Stromal cell of bone marrow (primary cell): Measurements from ENCODE around the gene PLIN4.

Experiments
- DNase-seq: peaks from one replicate; pipeline ENCODE4 v3.0.0-alpha.2; 2012; ENCODE audit warnings: low read depth

Gene PLIN4

GRCh38 chr19:4505570-4506448 is 12.5 kb downstream of the PLIN4 start:
- DNase-seq, result no peak

- DNase-seq, result no peak
Observed at GRCh38 chr19:4504891-4505569, 13.3 kb downstream of the PLIN4 start.

- DNase-seq, result no peak
Observed at GRCh38 chr19:4504297-4504701, 14.0 kb downstream of the PLIN4 start.

- no peak for DNase-seq
Observed at GRCh38 chr19:4503825-4504170, 14.5 kb downstream of the PLIN4 start.

GRCh38 chr19:4503132-4503824 is 15.0 kb downstream of the PLIN4 start:
- no peak for DNase-seq

- DNase-seq, result no peak
Observed at GRCh38 chr19:4502282-4503131, 15.8 kb downstream of the PLIN4 start.

- no peak for DNase-seq
Observed at GRCh38 chr19:4501691-4502090, 16.6 kb downstream of the PLIN4 start.

- DNase-seq, result no peak
Observed at GRCh38 chr19:4500841-4501591, 17.3 kb downstream of the PLIN4 start.

GRCh38 chr19:4499855-4500254 is 18.4 kb downstream of the PLIN4 start:
- DNase-seq, result no peak

GRCh38 chr19:4499318-4499717 is 19.0 kb downstream of the PLIN4 start:
- DNase-seq, result no peak

GRCh38 chr19:4498694-4499093 is 19.6 kb downstream of the PLIN4 start:
- DNase-seq, result no peak

GRCh38 chr19:4497770-4498389 is 20.4 kb downstream of the PLIN4 start:
- no peak for DNase-seq

- no peak for DNase-seq
Observed at GRCh38 chr19:4496304-4496703, 22.0 kb downstream of the PLIN4 start.

- DNase-seq, result no peak
Observed at GRCh38 chr19:4495471-4495870, 22.8 kb downstream of the PLIN4 start.

- no peak for DNase-seq
Observed at GRCh38 chr19:4494691-4495064, 23.6 kb downstream of the PLIN4 start.

- no peak for DNase-seq
Observed at GRCh38 chr19:4493929-4494690, 24.2 kb downstream of the PLIN4 start.

- no peak for DNase-seq
Observed at GRCh38 chr19:4493104-4493928, 25.0 kb downstream of the PLIN4 start.

- no peak for DNase-seq
Observed at GRCh38 chr19:4492337-4493103, 25.8 kb downstream of the PLIN4 start.
